ENCODE results near the gene SYNJ2. TPM values are rescaled to one million over a fixed set of nuclear protein-coding genes. Genes with fewer than 3 reads are reported as not detected.
"Not testable (repeated sequence)": the region's sequence is repeated elsewhere in the genome, so short reads cannot be mapped to it uniquely, and the experiment has no call there.

Gene SYNJ2
- total RNA-seq, 1 donor from 2014 or later: 44.9 TPM

GRCh38 chr6:157956171-157956730 lies 25.4 kb upstream of the SYNJ2 start:
- intact Hi-C loops (cut with micrococcal nuclease): no loop called here

- intact Hi-C loops (cut with micrococcal nuclease): loop anchor here (5.0 kb wide), 2 partner anchors 68 to 137 kb away; partner anchors contain the start of gene SNX9
These were observed 22.0 kb upstream of the SYNJ2 start for GRCh38 chr6:157959451-157960227.

- intact Hi-C loops (cut with micrococcal nuclease): loop anchor here (5.0 kb wide), 2 partner anchors 66 to 139 kb away; partner anchors contain the start of gene SNX9
These were observed 20.4 kb upstream of the SYNJ2 start for GRCh38 chr6:157961153-157961831.

GRCh38 chr6:157961832-157962575 lies 19.7 kb upstream of the SYNJ2 start:
- intact Hi-C loops (cut with micrococcal nuclease): loop anchor here (1.0 to 5.0 kb wide), 4 partner anchors 19 to 201 kb away; partner anchors contain the start of genes SNX9 and SYNJ2

- intact Hi-C loops (cut with micrococcal nuclease): loop anchor here (1.0 to 5.0 kb wide), 4 partner anchors 18 to 201 kb away; partner anchors contain the start of genes SNX9 and SYNJ2
These were observed 18.9 kb upstream of the SYNJ2 start for GRCh38 chr6:157962601-157963302.

- intact Hi-C loops (cut with micrococcal nuclease): loop anchor here (5.0 kb wide), 2 partner anchors 63 to 142 kb away; partner anchors contain the start of gene SNX9
These were observed 17.6 kb upstream of the SYNJ2 start for GRCh38 chr6:157964100-157964499.

GRCh38 chr6:157965387-157965786 lies 16.3 kb upstream of the SYNJ2 start:
- intact Hi-C loops (cut with micrococcal nuclease): no loop called here

- intact Hi-C loops (cut with micrococcal nuclease): no loop called here
These were observed 15.1 kb upstream of the SYNJ2 start for GRCh38 chr6:157966589-157966977.

GRCh38 chr6:157967020-157967419 lies 14.6 kb upstream of the SYNJ2 start:
- intact Hi-C loops (cut with micrococcal nuclease): no loop called here

GRCh38 chr6:157967486-157967885 lies 14.2 kb upstream of the SYNJ2 start:
- intact Hi-C loops (cut with micrococcal nuclease): no loop called here

- intact Hi-C loops (cut with micrococcal nuclease): not testable (repeated sequence)
These were observed 9.5 kb upstream of the SYNJ2 start for GRCh38 chr6:157972177-157972576.

GRCh38 chr6:157974341-157974894 lies 7.2 kb upstream of the SYNJ2 start:
- intact Hi-C loops (cut with micrococcal nuclease): no loop called here

- intact Hi-C loops (cut with micrococcal nuclease): no loop called here
These were observed 6.7 kb upstream of the SYNJ2 start for GRCh38 chr6:157974967-157975366.

GRCh38 chr6:157975456-157975855 lies 6.2 kb upstream of the SYNJ2 start:
- intact Hi-C loops (cut with micrococcal nuclease): no loop called here

- intact Hi-C loops (cut with micrococcal nuclease): no loop called here
These were observed 5.1 kb upstream of the SYNJ2 start for GRCh38 chr6:157976345-157977175.

- intact Hi-C loops (cut with micrococcal nuclease): no loop called here
These were observed 4.4 kb upstream of the SYNJ2 start for GRCh38 chr6:157977176-157977804.

- intact Hi-C loops (cut with micrococcal nuclease): no loop called here
These were observed 3.5 kb upstream of the SYNJ2 start for GRCh38 chr6:157978021-157978783.

All from T-helper 1 cell treated with Interleukin-12 subunit alpha and Interleukin-12 subunit beta and Interleukin-4 antibody, amounts not matched to agents 30 ng/mL and 1 ng/mL, for 36 hours (primary cell).